Fibroblast of mammary gland (primary cell): ENCODE measurements around the gene DRC3.

Experiments
- DNase-seq: peaks from one replicate; pipeline ENCODE4 v3.0.0-alpha.2; 2010; ENCODE audit warnings: low read depth
- H3K4me3 ChIP-seq: 2 replicates; pipeline ENCODE4 v1.5.1; 2011; ENCODE audit warnings: low read depth, mild to moderate bottlenecking, low read length, moderate library complexity; ENCODE audit not compliant: control insufficient read depth
- CTCF ChIP-seq: conservative IDR thresholded peaks from 2 replicates; pipeline ENCODE4 v1.5.1; 2011; ENCODE audit warnings: low read depth, low read length, inconsistent platforms; ENCODE audit not compliant: control insufficient read depth, insufficient read depth

DRC3 gene

GRCh38 chr17:17972126-17972951 lies at the start of gene DRC3, which contains the start of gene TOM1L2:
Gene DRC3 (plus strand): TSS chr17:17972862. CDS start chr17:17977599, 4,737 bp downstream.
Gene TOM1L2 (minus strand): TSS chr17:17972400. CDS start chr17:17972313, 87 bp downstream.
- H3K4me3 ChIP-seq: peak within 1 kb of the TSS; percentile 69
- DNase-seq: peak; percentile 100
- TF ChIP-seq CTCF: no peak

DNA sequence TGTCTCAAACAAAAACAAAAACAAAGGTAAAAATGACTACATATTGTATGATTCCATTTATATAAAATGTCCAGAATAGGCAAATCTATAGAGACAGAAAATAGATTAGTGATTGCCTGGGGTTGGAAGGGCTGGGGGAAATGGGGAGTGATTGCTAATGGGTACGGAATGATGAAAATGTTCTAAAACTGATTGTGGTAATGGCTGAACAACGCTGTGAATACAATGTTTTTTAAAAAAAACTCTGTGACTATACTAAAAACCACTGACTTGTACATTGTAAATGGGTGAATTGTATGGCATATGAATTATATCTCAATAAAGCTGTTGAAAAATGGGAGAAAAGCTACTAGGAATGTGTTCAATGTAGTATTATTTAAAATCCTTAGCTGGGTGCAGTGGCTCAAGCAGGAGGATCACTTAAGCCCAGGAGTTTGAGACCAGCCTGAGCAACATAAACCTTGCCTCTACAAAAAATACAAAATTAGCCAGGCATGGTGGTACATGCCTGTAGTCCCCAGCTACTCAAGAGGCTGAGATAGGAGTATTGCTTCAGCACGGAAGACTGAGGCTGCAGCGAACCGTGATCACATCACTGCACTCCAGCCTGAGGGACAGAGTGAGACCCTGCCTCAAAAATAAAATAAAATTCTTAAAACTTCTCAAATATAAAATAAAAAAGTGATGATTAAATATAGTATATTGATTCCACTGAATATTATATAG lies 48.4 kb upstream of the DRC3 start:
- no peak overlapping the region for H3K4me3 ChIP-seq
- TF ChIP-seq CTCF: no peak
- DNase-seq: peak; percentile 31

DNA sequence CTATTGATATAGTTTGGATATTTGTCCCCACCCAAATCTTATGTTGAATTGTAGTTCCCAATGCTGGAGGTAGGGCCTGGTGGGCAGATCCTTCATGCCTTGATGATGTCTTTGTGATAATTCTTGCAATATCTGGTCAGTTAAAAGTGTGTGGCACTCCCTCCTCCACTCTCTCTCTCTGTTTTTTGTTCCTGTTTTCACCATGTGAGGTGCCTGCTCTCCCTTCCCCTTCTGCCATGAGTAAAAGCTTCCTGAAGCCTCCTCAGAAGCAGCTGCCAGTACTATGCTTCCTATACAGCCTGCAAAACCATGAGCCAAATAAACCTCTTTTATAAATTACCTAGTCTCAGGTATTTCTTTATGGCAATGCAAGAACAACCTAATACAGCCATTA lies 47.8 kb upstream of the DRC3 start:
- no peak overlapping the region for H3K4me3 ChIP-seq
- DNase-seq: no peak
- TF ChIP-seq CTCF: no peak

DNA sequence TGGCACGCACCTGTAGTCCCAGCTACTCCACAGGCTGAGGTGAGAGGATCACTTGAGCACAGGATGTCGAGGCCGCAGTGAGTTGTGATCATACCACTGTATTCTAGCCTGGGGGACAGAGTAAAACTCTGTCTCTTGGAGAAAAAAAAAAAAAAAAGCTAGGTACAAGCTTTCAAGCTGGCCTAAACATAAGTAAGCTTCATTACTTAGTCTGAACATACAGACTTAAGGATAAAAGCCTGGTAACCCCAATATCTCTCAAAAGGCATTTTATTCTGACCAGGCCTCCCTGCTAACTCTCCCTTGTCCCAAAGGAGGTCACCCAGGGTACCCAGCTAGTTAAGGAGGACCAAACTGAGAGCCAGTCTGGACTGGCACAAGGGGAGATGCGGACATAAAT lies 46.6 kb upstream of the DRC3 start:
- TF ChIP-seq CTCF: no peak
- no peak overlapping the region for H3K4me3 ChIP-seq
- DNase-seq: no peak

- no peak for DNase-seq
- no peak overlapping the region for H3K4me3 ChIP-seq
- no peak for TF ChIP-seq CTCF
These were observed 45.7 kb upstream of the DRC3 start for GRCh38 chr17:17926840-17927449.

DNA sequence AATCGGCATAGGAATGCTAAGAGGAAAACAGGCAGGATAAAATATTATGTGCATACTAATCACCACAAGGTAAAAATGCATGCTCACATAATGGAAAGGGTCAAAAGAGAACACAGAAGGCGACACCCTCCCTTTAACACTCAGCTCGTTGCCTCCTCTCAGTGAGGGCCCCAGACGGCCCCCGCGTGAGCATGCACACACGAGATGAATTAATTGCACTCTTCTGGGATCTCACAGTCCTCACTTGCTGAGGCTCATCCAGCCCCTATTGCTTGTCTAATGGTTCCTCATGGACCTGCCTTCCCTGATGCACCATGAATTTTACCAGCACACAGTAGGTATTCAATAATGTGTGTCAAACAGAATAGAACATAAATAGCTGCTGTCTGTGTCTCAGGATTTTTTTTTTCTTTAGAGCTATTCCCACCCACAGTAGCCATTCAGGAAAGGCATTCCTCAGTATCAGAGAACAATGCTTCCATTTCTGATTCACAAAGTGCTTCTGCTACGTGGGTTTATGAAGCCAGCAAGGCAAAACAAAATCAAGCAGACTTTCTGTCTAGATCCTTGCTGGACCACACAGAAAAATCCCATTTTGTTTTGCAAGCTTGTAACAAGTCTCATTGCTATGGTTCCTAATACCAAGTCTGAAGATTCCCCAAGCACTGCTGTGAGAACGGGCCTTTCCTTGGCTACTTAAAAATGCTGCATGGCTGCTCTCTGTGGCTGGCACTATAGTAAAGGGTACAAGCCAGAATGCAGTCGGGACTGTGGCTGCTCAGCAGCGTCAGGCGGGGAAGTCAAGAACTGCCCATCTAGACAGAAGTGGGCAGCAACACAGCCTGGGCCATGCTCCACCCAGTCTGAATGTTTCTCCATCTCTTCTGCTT lies 44.0 kb upstream of the DRC3 start:
- no peak overlapping the region for H3K4me3 ChIP-seq
- no peak for TF ChIP-seq CTCF
- no peak for DNase-seq
